ENCODE data around the gene RAB21.
"Not testable (repeated sequence)": the region's sequence is repeated elsewhere in the genome, so short reads cannot be mapped to it uniquely, and the experiment has no call there.

Gene RAB21

DNA sequence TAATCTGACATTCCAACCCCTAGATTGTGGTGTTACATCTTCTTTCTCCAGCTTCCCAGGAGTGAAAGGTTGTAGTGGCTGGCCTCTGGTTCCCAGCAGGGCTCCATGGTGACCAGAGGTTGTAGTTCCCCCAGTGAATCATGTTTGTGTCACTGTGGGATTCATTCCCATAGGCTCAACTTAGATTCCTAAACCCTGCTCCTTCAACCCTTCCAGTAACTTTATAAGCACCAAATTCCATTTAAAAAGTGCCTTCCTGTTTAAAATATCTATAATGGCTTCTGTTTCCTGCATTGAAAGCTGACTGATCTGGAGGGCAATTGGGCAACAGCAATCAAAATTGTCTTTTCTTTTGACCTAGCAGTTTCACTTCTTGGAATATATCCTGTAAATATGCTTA is 44.4 kb downstream of the RAB21 start:
- DNase-seq: no peak

DNA sequence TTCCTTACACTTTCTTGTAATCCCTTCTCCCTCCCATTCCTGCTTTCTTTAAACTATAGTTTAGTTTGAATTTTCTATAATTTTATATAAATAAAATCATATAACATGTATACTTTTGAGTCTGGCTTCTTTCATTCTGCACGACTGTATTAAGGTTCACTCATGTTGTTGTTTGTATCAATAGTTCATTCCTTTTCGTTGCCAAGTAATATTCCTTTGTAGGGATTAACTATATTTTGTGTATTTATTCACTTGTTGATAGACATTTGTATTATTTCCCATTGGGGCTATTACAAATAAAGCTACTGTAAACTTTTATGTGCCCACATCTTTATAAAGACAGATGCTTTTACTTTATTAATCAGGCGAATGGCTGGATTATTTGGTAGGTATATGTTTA is 45.5 kb downstream of the RAB21 start:
- no peak for DNase-seq

DNA sequence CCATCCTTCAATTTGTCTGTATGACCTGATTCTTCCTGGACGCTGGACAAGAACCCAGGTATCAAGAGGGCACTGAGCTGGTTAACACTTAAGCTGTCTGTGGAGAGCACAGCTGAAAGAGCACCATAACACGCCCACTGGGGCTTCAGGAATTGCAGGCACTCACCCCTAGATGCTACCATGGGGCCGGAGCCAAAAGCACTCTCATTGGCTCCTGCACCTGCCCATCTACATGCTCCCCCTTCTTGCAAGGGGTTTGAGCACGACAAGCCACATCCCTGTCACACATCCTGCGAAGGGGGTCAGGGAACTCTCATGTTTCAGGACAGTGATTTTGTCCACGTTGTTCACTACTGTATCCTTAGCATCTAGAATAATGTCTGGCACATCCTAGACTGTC is 49.8 kb downstream of the RAB21 start:
- DNase-seq: no peak

DNA sequence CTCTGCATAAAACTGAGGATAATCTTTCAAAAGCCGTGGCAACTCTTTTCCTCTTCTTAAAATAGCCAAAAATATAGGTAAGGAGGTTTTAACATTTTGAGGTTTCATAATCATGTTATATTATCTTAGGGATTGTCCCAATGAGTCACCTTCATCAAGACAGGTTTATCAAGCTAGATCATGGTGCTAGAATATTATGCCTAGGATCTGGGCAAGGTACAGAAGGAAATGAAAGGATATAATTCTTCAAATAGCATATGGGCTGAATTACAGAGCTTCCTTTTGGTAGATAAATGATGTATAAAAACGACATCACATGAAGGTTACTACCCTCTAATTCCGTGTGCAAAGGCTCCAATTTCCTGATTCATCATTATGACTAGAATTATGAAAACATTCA is 56.3 kb downstream of the RAB21 start:
- DNase-seq: no peak

DNA sequence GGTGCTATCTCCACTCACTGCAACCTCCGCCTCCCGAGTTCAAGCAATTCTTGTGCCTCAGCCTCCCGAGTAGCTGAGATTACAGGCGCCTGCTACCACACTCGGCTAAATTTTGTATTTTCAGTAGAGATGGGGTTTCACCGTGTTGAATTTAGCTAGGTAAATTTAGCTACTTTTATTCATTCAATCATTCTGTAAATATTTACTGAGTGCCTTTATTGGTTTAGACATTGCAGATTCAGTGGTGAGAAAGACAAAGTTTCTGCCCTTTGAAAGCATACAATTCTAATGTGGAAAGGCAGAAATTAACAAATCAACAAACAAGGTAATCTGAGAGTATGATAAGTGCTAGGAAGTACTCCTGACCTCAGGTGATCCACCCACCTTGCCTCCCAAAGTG is 60.6 kb downstream of the RAB21 start:
- DNase-seq: not testable (repeated sequence)

DNA sequence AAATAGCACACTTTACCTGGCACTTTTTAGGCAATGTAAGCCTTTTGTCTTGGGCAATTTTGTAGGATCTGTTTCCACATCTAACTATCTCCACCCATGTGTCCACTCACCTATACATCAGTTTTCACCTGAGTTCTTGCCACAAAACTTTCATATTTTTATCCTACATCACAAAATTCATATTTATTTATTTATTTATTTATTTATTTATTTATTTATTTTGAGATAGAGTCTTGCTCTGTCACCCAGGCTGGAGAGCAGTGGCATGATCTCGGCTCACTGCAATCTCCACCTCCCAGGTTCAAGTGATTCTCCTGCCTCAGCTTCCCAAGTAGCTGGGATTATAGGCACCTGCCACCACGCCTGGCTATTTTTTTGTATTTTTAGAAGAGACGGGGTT is 67.4 kb downstream of the RAB21 start:
- not testable (repeated sequence) for DNase-seq

DNA sequence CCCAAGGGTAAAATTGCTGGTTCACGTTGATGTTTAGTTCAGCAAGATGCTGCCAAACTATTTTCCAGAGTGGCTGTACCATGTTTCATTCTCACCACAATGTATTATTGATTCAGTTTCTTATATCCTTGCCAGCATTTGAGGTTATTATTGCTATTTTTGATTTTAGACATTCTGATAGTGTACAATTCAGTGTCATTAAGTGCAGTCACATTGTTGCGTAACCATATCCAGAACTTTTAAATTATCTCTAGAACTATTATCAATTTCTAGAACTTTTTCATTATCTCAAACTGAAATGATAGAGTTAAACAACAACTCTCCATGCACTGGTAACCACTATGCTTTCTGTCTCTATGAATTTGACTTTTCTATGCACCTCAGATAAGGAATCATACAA is 74.2 kb downstream of the RAB21 start:
- DNase-seq: no peak

DNA sequence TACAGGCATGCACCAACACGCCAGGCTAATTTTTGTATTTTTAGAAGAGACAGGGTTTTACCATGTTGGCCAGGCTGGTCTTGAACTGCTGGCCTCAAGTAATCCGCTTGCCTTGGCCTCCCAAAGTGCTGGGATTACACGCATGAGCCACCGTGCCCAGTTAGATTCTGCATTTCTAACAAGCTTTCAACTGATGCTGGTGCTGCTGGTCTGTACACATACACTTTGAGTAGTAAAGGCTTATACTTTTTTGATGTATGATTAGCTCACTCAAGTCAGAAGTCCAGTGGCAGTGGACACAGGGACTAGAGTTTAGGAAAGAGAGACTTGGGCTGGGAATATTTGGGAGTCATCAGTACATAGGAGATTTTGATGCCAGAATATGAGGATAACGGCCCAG is 82.7 kb downstream of the RAB21 start:
- no peak for DNase-seq

DNA sequence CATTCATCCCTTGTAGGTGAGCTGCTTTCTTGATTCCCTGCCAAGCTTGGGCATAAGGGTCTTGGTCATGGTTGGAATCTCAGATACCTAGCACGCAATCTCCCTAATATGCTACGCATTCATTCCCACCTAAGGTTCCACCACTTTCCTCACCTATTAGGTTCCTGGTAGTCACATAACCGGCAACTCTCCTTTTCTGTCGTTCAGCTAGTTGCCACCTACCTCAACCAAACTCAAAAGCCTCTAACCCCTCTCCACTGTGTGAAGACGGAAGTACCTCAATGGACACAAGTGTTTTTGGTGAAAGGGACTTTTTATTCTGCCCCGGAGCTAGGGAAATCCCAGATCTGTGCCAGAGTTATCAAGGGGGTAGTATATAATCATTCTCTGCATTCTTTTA is 83.6 kb downstream of the RAB21 start:
- no peak for DNase-seq

DNA sequence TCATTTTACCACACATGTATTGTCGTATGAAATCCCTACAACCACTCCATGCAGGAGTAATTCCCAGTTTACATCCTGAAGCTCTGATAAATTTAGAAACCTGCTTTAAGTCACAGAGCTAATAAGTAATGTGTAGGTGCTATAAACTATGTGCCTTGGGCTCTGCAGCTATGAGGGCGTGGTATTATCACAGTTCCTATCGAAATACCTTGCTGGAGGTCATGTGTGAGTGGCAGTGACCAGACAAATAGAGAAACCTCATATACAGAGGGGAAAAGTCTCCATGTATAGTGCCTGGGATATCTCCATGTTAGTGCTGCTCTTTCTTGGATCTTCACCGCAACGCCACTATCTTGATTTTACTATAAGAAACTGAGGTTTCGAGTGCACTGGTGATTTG is 84.0 kb downstream of the RAB21 start:
- DNase-seq: no peak

DNA sequence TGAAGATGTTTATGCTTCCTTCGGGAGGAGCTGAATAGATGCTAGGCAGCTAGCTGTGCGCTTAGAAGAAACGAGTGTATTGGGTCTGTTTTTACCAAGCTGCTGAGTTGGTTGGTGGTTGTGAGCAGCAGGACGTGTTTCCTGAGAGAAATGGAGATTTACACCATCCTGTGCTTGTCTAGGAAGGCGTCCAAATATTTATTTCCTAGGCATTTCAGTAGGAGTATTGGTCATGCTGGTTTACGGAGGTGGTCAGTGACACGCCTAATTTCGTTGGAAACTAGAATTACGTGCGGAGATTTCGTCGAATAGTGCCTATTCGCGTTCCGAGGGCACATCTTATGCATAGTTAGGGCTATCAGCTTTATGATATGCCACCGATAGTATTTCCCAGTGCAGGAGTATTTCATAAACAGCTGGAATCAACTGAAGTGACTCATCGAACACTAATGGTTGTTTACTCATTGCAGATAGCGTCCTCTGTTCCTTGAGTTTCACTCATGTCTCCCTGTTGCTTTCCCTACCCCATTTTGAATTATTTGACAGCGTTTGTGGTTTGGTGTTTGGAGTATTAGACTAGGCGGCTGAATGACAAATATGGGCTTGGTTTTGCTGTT is 85.7 kb downstream of the RAB21 start:
- no peak for DNase-seq

DNA sequence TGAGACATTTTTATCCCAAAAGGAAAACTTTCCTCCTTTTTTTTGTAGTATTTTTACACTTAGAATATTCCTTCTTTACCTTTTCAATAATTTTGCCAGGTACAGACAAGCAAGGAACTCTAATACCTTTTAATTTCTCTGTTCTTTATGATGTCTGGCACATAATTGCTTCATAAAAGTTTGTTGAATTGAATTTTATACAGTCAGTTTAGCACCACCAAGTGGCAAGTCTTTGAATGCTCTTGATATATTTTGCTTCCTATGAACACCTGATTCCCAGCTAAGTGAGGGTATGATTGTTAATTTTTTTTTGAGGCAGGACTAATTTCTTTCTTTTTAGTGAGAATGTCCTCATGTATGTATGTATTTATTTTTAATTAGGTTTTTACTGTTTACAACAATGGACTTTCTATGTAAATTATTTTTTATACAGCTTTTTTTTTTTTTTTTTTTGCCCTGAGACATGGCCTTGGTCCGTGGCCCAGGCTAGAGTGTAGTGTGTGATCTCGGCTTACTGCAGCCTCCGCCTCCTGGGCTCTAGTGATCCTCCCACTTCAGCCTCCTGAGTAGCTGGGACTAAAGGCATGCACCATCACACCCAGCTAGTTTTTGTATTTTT is 91.8 kb downstream of the RAB21 start:
- no peak for DNase-seq

DNA sequence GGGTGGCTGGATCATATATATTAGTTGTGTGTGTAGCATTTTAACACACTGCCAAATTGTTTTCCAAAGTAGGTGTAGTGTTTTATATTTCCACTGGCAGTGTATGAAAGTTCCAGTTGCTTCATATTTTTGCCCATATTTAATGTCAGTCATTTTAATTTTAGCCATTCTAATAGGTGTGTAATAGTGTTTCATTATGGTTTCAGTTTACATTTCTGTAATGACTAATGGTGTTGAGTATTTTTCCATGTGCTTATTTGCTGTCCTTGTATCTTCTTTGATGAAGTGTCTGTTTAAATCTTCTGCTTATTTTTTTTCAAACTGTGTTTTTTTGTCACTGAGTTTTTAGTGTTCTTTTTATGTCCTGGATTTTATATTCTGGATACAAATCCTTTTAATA is 93.5 kb downstream of the RAB21 start:
- no peak for DNase-seq

DNA sequence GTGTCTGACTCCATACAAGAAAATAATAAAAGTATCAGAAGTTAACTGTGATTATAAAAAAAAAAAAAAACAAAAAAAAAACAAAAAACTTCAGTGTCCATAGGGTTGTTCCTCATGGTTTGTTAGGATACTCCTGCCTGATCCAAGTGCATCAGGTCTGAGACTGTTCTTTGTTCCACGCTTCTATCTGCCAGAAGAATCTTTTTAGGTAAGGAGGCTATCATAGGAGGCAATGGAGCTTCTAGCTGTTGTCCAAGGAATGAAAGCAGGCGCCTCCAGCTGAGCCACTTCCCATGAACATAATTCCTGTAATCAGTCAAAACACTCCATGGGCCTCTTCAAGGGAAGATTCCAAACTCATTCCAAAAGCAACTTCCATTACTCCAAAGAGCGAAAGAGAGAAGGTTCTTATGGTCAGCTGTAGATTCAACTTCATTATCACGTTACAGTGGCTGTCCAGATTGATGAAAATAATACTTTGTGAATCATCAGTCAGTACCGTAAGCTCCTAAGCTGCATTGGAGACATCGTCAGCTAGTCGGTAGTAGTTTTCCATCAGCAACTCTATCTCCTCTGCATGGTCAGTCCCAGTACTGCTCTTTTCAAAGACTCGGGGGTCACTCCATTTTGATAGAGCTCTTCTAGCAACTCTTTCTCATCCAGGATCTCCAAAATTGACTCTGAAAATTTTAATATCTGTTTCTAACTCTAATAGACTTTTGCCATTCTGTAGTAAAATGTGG is 94.6 kb downstream of the RAB21 start:
- DNase-seq: no peak

All from NCI-H524 (cell line).